ENCODE data around the gene ACAA1.
A peak's percentile ranks its signal among the peaks of the same experiment; 100 is the strongest.
"Not testable (repeated sequence)": the region's sequence is repeated elsewhere in the genome, so short reads cannot be mapped to it uniquely, and the experiment has no call there.

The ACAA1 gene

GRCh38 chr3:38153221-38153620 lies 16.3 kb upstream of the ACAA1 start:
- DNase-seq: no peak

- no peak for DNase-seq
Observed at GRCh38 chr3:38152609-38153008, 15.7 kb upstream of the ACAA1 start.

- DNase-seq: peak; percentile 26 to 33
Observed at GRCh38 chr3:38151667-38152265, 14.8 kb upstream of the ACAA1 start.

GRCh38 chr3:38150780-38151528 lies 14.0 kb upstream of the ACAA1 start:
- no peak for DNase-seq

GRCh38 chr3:38149708-38150107 lies 12.8 kb upstream of the ACAA1 start:
- DNase-seq: no peak

- no peak for DNase-seq
Observed at GRCh38 chr3:38148311-38148882, 11.5 kb upstream of the ACAA1 start.

GRCh38 chr3:38147421-38147820 lies 10.5 kb upstream of the ACAA1 start:
- DNase-seq: no peak

- DNase-seq: no peak
Observed at GRCh38 chr3:38146504-38146903, 9.6 kb upstream of the ACAA1 start.

- DNase-seq: no peak
Observed at GRCh38 chr3:38143511-38143910, 6.6 kb upstream of the ACAA1 start.

- no peak for DNase-seq
Observed at GRCh38 chr3:38142959-38143358, 6.0 kb upstream of the ACAA1 start.

GRCh38 chr3:38141952-38142273 lies 5.0 kb upstream of the ACAA1 start:
- no peak for DNase-seq

GRCh38 chr3:38141173-38141951 lies 4.4 kb upstream of the ACAA1 start:
- DNase-seq: no peak

- no peak for DNase-seq
Observed at GRCh38 chr3:38140326-38141172, 3.6 kb upstream of the ACAA1 start.

- no peak for DNase-seq
Observed at GRCh38 chr3:38139652-38140051, 2.7 kb upstream of the ACAA1 start.

GRCh38 chr3:38139191-38139590 lies 2.3 kb upstream of the ACAA1 start:
- no peak for DNase-seq

GRCh38 chr3:38138349-38139190 lies 1.6 kb upstream of the ACAA1 start, which contains the start of gene MYD88:
Gene MYD88, plus strand, starts transcription at chr3:38138661. Its CDS starts 40 bp downstream, at chr3:38138701.
- DNase-seq: peak; percentile 26 to 68

- no peak for DNase-seq
Observed at GRCh38 chr3:38137615-38138348, 855 bp upstream of the ACAA1 start.

GRCh38 chr3:38136393-38136776 lies 542 bp downstream of the ACAA1 start:
- DNase-seq: no peak

- DNase-seq: not testable (repeated sequence)
Observed at GRCh38 chr3:38135621-38136277, 1.2 kb downstream of the ACAA1 start.

- DNase-seq: not testable (repeated sequence)
Observed at GRCh38 chr3:38134517-38135143, 2.3 kb downstream of the ACAA1 start.

Data from SW 1271 (cell line).